ENCODE measurements around the gene LSM10. TPM values are rescaled to one million over a fixed set of nuclear protein-coding genes. Genes with fewer than 3 reads are reported as not detected.

LSM10 gene
- total and polyA plus RNA-seq, 9 of the 15 experiments (the other 6 are each of a cell fraction or from before 2014, with no cell fraction given): 13.2 to 146 (median 68.9) TPM

DNA sequence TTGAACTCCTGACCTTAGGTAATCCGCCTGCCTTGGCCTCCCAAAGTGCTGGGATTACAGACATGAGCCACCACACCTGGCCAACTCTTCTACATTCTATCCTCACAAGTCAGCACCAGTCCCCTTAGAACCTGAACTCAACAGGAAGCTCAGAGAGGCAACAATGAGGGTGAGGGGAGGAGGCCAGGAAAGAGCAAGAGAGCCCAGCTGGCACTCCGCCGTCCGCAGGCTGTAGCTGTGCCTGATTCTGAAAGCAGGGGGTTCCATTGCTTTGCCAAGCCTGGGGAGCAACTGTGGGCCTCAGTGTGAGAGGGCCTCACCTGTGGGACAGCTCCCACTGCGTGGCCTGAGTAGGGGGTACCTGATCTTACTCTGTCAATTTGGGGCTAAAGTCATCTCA lies 30.6 kb downstream of the LSM10 start:
- H3K79me2 ChIP-seq (ENCODE audit: control insufficient read depth, insufficient read depth, low read length): peaks cover 66% of the 10 kb centered on the region
- FAIRE-seq: no peak
- peaks cover 19 to 30% of the 10 kb centered on the region in 2 experiments for H3K4me1 ChIP-seq (replicated peaks in 1 of 2; ENCODE audit: control insufficient read depth in 2 of 2, insufficient read depth in 2 of 2, low read length in 2 of 2)

More for the DNA sequence above, 30.6 kb downstream of the LSM10 start:
- Histone ChIP-seq H3K9ac (ENCODE audit: insufficient read depth in 1 of 2, low read depth in 2 of 2, low read length in 2 of 2) (peak overlapping the region in 1 of 2 experiments; percentile 53; a peak in 1 of 4 replicates), H3K27ac (ENCODE audit: extremely low read depth, low read depth, low read length) (no peak overlapping the region), H3K9me1 (ENCODE audit: control insufficient read depth, insufficient read depth, low read length) (peaks cover 11% of the 10 kb centered on the region), H3K36me3 (ENCODE audit: control insufficient read depth, insufficient read depth, low read length) (peaks cover 52% of the 10 kb centered on the region), H3K4me3 (no peak overlapping the region), H3K27me3 (ENCODE audit: control insufficient read depth in 2 of 2, insufficient read depth in 2 of 2, low read length in 2 of 2) (no peaks in the 10 kb centered on the region), H3K9me3 (replicated peaks; ENCODE audit: control insufficient read depth, insufficient read depth, low read depth, low read length) (no peaks in the 10 kb centered on the region), H4K20me1 (replicated peaks; ENCODE audit: control insufficient read depth, insufficient read depth, low read length) (0 out of 2 replicates have a peak, but pooled peaks cover 6% of the 10 kb centered on the region), H2AFZ (ENCODE audit: low read depth, low read length) (no peak overlapping the region), H3K4me2 (ENCODE audit: insufficient read depth, low read length) (no peak overlapping the region)
- intact Hi-C loops (cut with micrococcal nuclease) (no loop called here), in situ Hi-C loops (cut with MboI) (no loop called here)
- BruUV-seq (replicated peaks): no TSS peak
- WGBS (ENCODE audit: insufficient coverage, low coverage, missing lambda C conversion rate): 93% methylated on average over 5 of the region's 5 CpGs
- DNase-seq (ENCODE audit: extremely low read depth in 1 of 4, low spot score in 3 of 4): no peak
- ChIA-PET CTCF (ENCODE audit: low intra/inter-chr PET ratio) (no interaction called here), POLR2A (interaction anchor here (0.6 to 3.7 kb wide), 4 partner anchors 20 to 67 kb away, joined by 3 to 34 read pairs (median 3); no protein-coding TSS in a partner anchor)
- no peak for ATAC-seq
- TF ChIP-seq, protein P1, sequence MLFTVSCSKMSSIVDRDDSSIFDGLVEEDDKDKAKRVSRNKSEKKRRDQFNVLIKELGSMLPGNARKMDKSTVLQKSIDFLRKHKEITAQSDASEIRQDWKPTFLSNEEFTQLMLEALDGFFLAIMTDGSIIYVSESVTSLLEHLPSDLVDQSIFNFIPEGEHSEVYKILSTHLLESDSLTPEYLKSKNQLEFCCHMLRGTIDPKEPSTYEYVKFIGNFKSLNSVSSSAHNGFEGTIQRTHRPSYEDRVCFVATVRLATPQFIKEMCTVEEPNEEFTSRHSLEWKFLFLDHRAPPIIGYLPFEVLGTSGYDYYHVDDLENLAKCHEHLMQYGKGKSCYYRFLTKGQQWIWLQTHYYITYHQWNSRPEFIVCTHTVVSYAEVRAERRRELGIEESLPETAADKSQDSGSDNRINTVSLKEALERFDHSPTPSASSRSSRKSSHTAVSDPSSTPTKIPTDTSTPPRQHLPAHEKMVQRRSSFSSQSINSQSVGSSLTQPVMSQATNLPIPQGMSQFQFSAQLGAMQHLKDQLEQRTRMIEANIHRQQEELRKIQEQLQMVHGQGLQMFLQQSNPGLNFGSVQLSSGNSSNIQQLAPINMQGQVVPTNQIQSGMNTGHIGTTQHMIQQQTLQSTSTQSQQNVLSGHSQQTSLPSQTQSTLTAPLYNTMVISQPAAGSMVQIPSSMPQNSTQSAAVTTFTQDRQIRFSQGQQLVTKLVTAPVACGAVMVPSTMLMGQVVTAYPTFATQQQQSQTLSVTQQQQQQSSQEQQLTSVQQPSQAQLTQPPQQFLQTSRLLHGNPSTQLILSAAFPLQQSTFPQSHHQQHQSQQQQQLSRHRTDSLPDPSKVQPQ (CRISPR knock-in tag; IDR thresholded peaks at IDR 0.05; ENCODE audit: borderline replicate concordance): no peak
- TF ChIP-seq MAFG (tag; conservative IDR thresholded peaks at IDR 0.05): no peak
- TF ChIP-seq KDM1A (IDR thresholded peaks at IDR 0.05): no peak
- TF ChIP-seq, protein P2, sequence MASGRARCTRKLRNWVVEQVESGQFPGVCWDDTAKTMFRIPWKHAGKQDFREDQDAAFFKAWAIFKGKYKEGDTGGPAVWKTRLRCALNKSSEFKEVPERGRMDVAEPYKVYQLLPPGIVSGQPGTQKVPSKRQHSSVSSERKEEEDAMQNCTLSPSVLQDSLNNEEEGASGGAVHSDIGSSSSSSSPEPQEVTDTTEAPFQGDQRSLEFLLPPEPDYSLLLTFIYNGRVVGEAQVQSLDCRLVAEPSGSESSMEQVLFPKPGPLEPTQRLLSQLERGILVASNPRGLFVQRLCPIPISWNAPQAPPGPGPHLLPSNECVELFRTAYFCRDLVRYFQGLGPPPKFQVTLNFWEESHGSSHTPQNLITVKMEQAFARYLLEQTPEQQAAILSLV (tag; IDR thresholded peaks at IDR 0.05): no peak
- no peak for TF ChIP-seq HNRNPK (IDR thresholded peaks at IDR 0.05; ENCODE audit: low read depth, low read length, poor library complexity, severe bottlenecking)
- TF ChIP-seq XRCC4 (IDR thresholded peaks at IDR 0.05; ENCODE audit: extremely low read depth, insufficient read depth, insufficient read length): no peak
- TF ChIP-seq ZNF507 (tag; conservative IDR thresholded peaks at IDR 0.05): no peak
- no peak for TF ChIP-seq SRSF3 (IDR thresholded peaks at IDR 0.05; ENCODE audit: insufficient read depth, low read length)
- no peak for TF ChIP-seq ASH1L (IDR thresholded peaks at IDR 0.05; ENCODE audit: borderline replicate concordance, low read depth, partially characterized antibody)
- TF ChIP-seq NFE2 (IDR thresholded peaks at IDR 0.05; ENCODE audit: low read depth): no peak
- TF ChIP-seq NONO (IDR thresholded peaks at IDR 0.05; ENCODE audit: low read depth in 2 of 2, low read length in 1 of 2): no peak
- TF ChIP-seq XRCC5 (IDR thresholded peaks at IDR 0.05; ENCODE audit: low read depth, low read length): no peak
- TF ChIP-seq ZNF184 (CRISPR knock-in tag; IDR thresholded peaks at IDR 0.05): no peak
- no peak for TF ChIP-seq NUFIP1 (IDR thresholded peaks at IDR 0.05; ENCODE audit: partially characterized antibody)
- no peak for TF ChIP-seq SRF (CRISPR knock-in tag; IDR thresholded peaks at IDR 0.05)
- no peak for TF ChIP-seq ZNF551 (CRISPR knock-in tag; IDR thresholded peaks at IDR 0.05)
- TF ChIP-seq ETV5 (CRISPR knock-in tag; IDR thresholded peaks at IDR 0.05; ENCODE audit: low read depth): no peak
- TF ChIP-seq TAF15 (IDR thresholded peaks at IDR 0.05; ENCODE audit: low read depth, low read length): no peak
- TF ChIP-seq HDAC3 (IDR thresholded peaks at IDR 0.05; ENCODE audit: borderline replicate concordance, partially characterized antibody): no peak

All from K562 (cell line).